SK-N-MC (cell line): ENCODE results near the gene EIF2A.
A peak's percentile ranks its signal among the peaks of the same experiment; 100 is the strongest.

Experiments used
- DNase-seq: peaks from one replicate; pipeline ENCODE4 v3.0.0-alpha.2; 2011; ENCODE audit warnings: low read depth, low spot score
- H3K27ac ChIP-seq: fragments of 200-600 bp; sonication (generic); 2 replicates; pipeline ENCODE4 v1.5.1; 2016; ENCODE audit warnings: mixed run types
- H3K36me3 ChIP-seq: fragments of 200-600 bp; sonication (generic); 2 replicates; pipeline ENCODE4 v1.6.1; 2017; ENCODE audit warnings: antibody characterized with exemption, low read length, mixed read lengths; ENCODE audit not compliant: insufficient read depth
- H3K4me3 ChIP-seq: fragments of 200-600 bp; sonication (generic); 2 replicates; pipeline ENCODE4 v1.5.1; 2016
- H3K9ac ChIP-seq: fragments of 200-600 bp; sonication (generic); 2 replicates; pipeline ENCODE4 v1.8.0; 2017; ENCODE audit warnings: mixed run types, mixed read lengths; ENCODE audit not compliant: insufficient read length
- H3K9me3 ChIP-seq: fragments of 200-600 bp; sonication (generic); 2 replicates; pipeline ENCODE4 v1.6.1; 2017; ENCODE audit warnings: low read depth, mild to moderate bottlenecking, antibody characterized with exemption, low read length, moderate library complexity, mixed read lengths
- EZH2 ChIP-seq: fragments of 200-600 bp; sonication (generic); IDR thresholded peaks from one replicate; pipeline ENCODE4 v1.6.1; 2017; ENCODE audit warnings: antibody characterized with exemption
- FOXP2 ChIP-seq: optimal IDR thresholded peaks from 2 replicates; pipeline ENCODE3; 2011; ENCODE audit warnings: mild to moderate bottlenecking, moderate library complexity; ENCODE audit not compliant: insufficient read depth; ENCODE audit errors: extremely low read length, control extremely low read depth
- POLR2AphosphoS5 ChIP-seq: IDR thresholded peaks from 2 replicates; pipeline ENCODE4 v1.6.1; 2012; ENCODE audit warnings: mild to moderate bottlenecking, low read depth, low read length, borderline replicate concordance

Gene EIF2A

GRCh38 chr3:150547045-150547741 lies 606 bp downstream of the EIF2A start:
- H3K9ac ChIP-seq: peak overlapping the region; percentile 88
- peak overlapping the region; percentile 93 for H3K4me3 ChIP-seq
- H3K27ac ChIP-seq: peak overlapping the region; percentile 90
- TF ChIP-seq POLR2AphosphoS5: no peak
- no peak for TF ChIP-seq EZH2
- H3K36me3 ChIP-seq: peaks cover 51% of the 10 kb centered on the region
- H3K9me3 ChIP-seq: no peaks in the 10 kb centered on the region
- no peak for DNase-seq

- no peaks in the 10 kb centered on the region for H3K9me3 ChIP-seq
- peaks cover 80% of the 10 kb centered on the region for H3K36me3 ChIP-seq
- no peak for DNase-seq
- H3K4me3 ChIP-seq: no peak overlapping the region
- H3K9ac ChIP-seq: no peak overlapping the region
- TF ChIP-seq EZH2: no peak
- no peak for TF ChIP-seq POLR2AphosphoS5
- no peak for TF ChIP-seq FOXP2
- peak overlapping the region; percentile 33 for H3K27ac ChIP-seq
Observed at GRCh38 chr3:150555859-150556436, 9.4 kb downstream of the EIF2A start.

- Histone ChIP-seq H3K4me3 (no peak overlapping the region), H3K36me3 (peaks cover 86% of the 10 kb centered on the region), H3K27ac (no peak overlapping the region), H3K9ac (no peak overlapping the region), H3K9me3 (no peaks in the 10 kb centered on the region)
- no peak for TF ChIP-seq POLR2AphosphoS5
- TF ChIP-seq FOXP2: no peak
- no peak for TF ChIP-seq EZH2
- no peak for DNase-seq
Observed at GRCh38 chr3:150556792-150557191, 10.2 kb downstream of the EIF2A start.

- Histone ChIP-seq H3K27ac (peak overlapping the region; percentile 54; the same call in 1 of the 2 replicates), H3K4me3 (no peak overlapping the region), H3K9me3 (no peaks in the 10 kb centered on the region), H3K36me3 (peaks cover 83% of the 10 kb centered on the region), H3K9ac (no peak overlapping the region)
- TF ChIP-seq POLR2AphosphoS5 (no peak), EZH2 (no peak), FOXP2 (no peak)
- no peak for DNase-seq
Observed at GRCh38 chr3:150557725-150558124, 11.1 kb downstream of the EIF2A start.

GRCh38 chr3:150564243-150564642 lies 17.7 kb downstream of the EIF2A start:
- DNase-seq: no peak
- TF ChIP-seq EZH2 (no peak), FOXP2 (no peak), POLR2AphosphoS5 (no peak)

GRCh38 chr3:150567328-150567727 lies 20.7 kb downstream of the EIF2A start:
- DNase-seq: no peak
- Histone ChIP-seq H3K9ac (no peak overlapping the region), H3K27ac (no peak overlapping the region), H3K9me3 (no peaks in the 10 kb centered on the region), H3K36me3 (peaks cover 87% of the 10 kb centered on the region), H3K4me3 (no peak overlapping the region)
- TF ChIP-seq EZH2 (no peak), POLR2AphosphoS5 (no peak), FOXP2 (no peak)

More at GRCh38 chr3:150564243-150564642, 17.7 kb downstream of the EIF2A start:
- H3K9ac ChIP-seq: no peak overlapping the region
- H3K9me3 ChIP-seq: no peaks in the 10 kb centered on the region
- H3K4me3 ChIP-seq: no peak overlapping the region
- no peak overlapping the region for H3K27ac ChIP-seq
- peaks cover 83% of the 10 kb centered on the region for H3K36me3 ChIP-seq

- Histone ChIP-seq H3K4me3 (no peak overlapping the region), H3K36me3 (peaks cover 79% of the 10 kb centered on the region), H3K9me3 (no peaks in the 10 kb centered on the region), H3K27ac (0 out of 2 replicates have a peak overlapping the region, but pooled peaks have one; percentile 25), H3K9ac (no peak overlapping the region)
- DNase-seq: no peak
- TF ChIP-seq EZH2: no peak
- no peak for TF ChIP-seq POLR2AphosphoS5
- TF ChIP-seq FOXP2: no peak
Observed at GRCh38 chr3:150577855-150578254, 31.3 kb downstream of the EIF2A start.

GRCh38 chr3:150581174-150581573 lies 34.6 kb downstream of the EIF2A start:
- Histone ChIP-seq H3K9ac (no peak overlapping the region), H3K36me3 (peaks cover 85% of the 10 kb centered on the region), H3K9me3 (no peaks in the 10 kb centered on the region), H3K4me3 (no peak overlapping the region), H3K27ac (no peak overlapping the region)
- TF ChIP-seq FOXP2 (no peak), POLR2AphosphoS5 (no peak), EZH2 (no peak)
- DNase-seq: no peak
